ENCODE measurements around the gene LRRC14B. TPM values are rescaled to one million over a fixed set of nuclear protein-coding genes. Genes with fewer than 3 reads are reported as not detected.

Gene LRRC14B
- not detected for total RNA-seq
- not detected for polyA plus RNA-seq (2013, experiment 1 of 2)
- not detected for polyA plus RNA-seq (2013, experiment 2 of 2)
- long read RNA-seq, experiment 1, result 0 reads
- long read RNA-seq, experiment 2, result 0 reads
- long read RNA-seq, experiment 3, result 0 reads
- long read RNA-seq, experiment 4, result 0 reads

DNA sequence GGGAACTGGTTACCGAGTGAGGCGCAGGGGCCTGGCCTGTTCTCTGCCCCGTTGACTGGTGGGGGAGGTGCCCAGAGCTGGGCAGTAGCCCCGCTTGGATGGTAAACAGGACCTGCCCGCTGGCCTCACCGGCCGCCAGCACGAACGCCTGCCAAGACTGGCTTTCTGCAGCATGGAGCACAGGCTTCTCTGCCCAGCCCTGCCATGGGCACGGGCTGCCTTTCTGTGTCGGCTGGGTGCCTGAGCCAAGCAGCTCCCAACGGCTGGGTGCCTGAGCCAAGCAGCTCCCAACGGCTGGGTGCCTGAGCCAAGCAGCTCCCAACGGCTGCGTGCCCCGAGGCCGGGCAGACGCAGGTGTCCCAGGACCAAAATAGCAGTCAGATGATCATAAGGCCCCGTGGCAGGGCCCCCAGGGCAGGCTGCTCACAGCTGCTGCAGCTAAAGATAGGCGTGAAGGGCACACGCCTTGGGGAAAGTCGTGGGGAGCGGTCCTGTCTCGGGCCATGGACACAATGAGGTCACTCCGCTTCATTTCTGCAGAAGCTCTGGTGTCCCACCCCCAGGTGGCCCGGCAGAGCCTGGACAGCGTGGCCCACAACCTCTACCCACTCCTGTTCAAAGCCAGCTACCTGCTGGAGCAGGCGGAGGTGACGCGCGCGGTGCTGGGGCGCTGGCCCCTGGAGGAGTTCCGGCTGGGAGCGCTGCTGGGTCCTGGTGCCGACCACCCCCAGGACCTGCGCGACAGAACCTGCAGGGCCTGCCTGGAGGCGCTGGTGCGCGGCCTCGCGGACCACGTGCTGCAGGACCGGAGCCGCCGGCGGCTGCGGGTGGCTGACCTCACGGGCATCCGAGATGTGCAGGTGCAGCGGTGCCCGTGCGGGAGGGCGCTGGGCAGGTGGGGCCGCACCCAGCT lies at the start of gene LRRC14B:
TSS of gene LRRC14B (plus strand) at position 460 of the 913 bp plus-strand sequence. CDS start at position 504, 44 bp downstream.
- Histone ChIP-seq H3K36me3 (ENCODE audit: control insufficient read depth, insufficient read depth, low read length) (no peaks in the 10 kb centered on the region), H3K27me3 (ENCODE audit: control insufficient read depth, insufficient read depth, low read length, poor library complexity, severe bottlenecking) (no peaks in the 10 kb centered on the region), H3K27ac (ENCODE audit: low read depth, low read length) (no peak within 1 kb of the TSS), H3K9ac (ENCODE audit: extremely low read depth, low read length, poor library complexity, severe bottlenecking) (no peak within 1 kb of the TSS), H3K4me3 (ENCODE audit: low read length) (no peak within 1 kb of the TSS), H3K4me1 (ENCODE audit: control insufficient read depth, insufficient read depth, low read length) (no peaks in the 10 kb centered on the region), H3K9me3 (ENCODE audit: control insufficient read depth, low read length) (no peaks in the 10 kb centered on the region)
- no peaks in the 10 kb centered on the region for H3K9me3 Mint-ChIP-seq
- peaks cover 4% of the 10 kb centered on the region for H3K27me3 Mint-ChIP-seq (ENCODE audit: insufficient read depth)
- DNase-seq, result no peak
- no peak within 1 kb of the TSS for H3K4me3 Mint-ChIP-seq
- H3K4me1 Mint-ChIP-seq, result peaks cover 7% of the 10 kb centered on the region
- 91% methylated on average over 41 to 56 of the region's 56 CpGs for WGBS, 2 experiments (ENCODE audit: insufficient coverage in 1 of 2, insufficient read length in 1 of 2)
- H3K27ac Mint-ChIP-seq, result no peak within 1 kb of the TSS
- H3K36me3 Mint-ChIP-seq (ENCODE audit: low read depth), result no peaks in the 10 kb centered on the region
- TF ChIP-seq, protein P1, sequence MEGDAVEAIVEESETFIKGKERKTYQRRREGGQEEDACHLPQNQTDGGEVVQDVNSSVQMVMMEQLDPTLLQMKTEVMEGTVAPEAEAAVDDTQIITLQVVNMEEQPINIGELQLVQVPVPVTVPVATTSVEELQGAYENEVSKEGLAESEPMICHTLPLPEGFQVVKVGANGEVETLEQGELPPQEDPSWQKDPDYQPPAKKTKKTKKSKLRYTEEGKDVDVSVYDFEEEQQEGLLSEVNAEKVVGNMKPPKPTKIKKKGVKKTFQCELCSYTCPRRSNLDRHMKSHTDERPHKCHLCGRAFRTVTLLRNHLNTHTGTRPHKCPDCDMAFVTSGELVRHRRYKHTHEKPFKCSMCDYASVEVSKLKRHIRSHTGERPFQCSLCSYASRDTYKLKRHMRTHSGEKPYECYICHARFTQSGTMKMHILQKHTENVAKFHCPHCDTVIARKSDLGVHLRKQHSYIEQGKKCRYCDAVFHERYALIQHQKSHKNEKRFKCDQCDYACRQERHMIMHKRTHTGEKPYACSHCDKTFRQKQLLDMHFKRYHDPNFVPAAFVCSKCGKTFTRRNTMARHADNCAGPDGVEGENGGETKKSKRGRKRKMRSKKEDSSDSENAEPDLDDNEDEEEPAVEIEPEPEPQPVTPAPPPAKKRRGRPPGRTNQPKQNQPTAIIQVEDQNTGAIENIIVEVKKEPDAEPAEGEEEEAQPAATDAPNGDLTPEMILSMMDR (conservative IDR thresholded peaks at IDR 0.05), result no peak

GRCh38 chr5:141761-142160 lies 49.5 kb upstream of the LRRC14B start:
- Mint-ChIP-seq H3K27ac (no peak overlapping the region), H3K9me3 (peaks cover 5% of the 10 kb centered on the region), H3K27me3 (ENCODE audit: insufficient read depth) (no peaks in the 10 kb centered on the region), H3K4me3 (no peak overlapping the region), H3K4me1 (peaks cover 16% of the 10 kb centered on the region), H3K36me3 (ENCODE audit: low read depth) (peaks cover 39% of the 10 kb centered on the region)
- Histone ChIP-seq H3K4me1 (ENCODE audit: control insufficient read depth, insufficient read depth, low read length) (no peaks in the 10 kb centered on the region), H3K9ac (ENCODE audit: extremely low read depth, low read length, poor library complexity, severe bottlenecking) (no peak overlapping the region), H3K4me3 (ENCODE audit: low read length) (no peak overlapping the region), H3K27ac (ENCODE audit: low read depth, low read length) (peak overlapping the region; percentile 49), H3K36me3 (ENCODE audit: control insufficient read depth, insufficient read depth, low read length) (no peaks in the 10 kb centered on the region), H3K9me3 (ENCODE audit: control insufficient read depth, low read length) (no peaks in the 10 kb centered on the region), H3K27me3 (ENCODE audit: control insufficient read depth, insufficient read depth, low read length, poor library complexity, severe bottlenecking) (no peaks in the 10 kb centered on the region)
- TF ChIP-seq, protein P1 (conservative IDR thresholded peaks at IDR 0.05), result no peak
- peak; percentile 42 for DNase-seq
- WGBS, 2 experiments (ENCODE audit: insufficient coverage in 1 of 2, insufficient read length in 1 of 2), result 97 to 100% methylated on average over 7 to 12 of the region's 12 CpGs

DNA sequence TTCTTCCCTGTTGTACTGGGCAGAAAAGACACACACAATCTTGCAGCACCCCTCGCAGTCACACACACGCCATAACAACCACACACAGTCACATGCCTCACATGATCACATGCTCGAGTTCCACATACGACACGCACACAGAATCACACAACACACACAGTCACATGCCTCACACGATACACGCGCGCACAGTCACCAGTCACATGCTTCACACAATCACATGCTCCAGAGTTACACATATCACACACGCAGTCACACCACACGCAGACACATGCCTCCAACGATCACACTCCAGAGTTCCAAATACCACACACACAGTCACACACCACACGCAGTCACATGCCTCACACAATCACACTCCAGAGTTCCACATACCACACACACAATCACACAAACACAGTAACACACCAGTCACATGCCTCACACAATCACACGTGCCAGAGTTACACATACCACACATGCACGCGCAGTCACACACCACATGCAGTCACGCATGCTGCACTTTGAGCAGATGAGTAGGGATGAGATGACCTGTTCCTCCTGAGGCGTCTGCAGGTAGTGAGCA lies 49.0 kb upstream of the LRRC14B start:
- Histone ChIP-seq H3K9ac (ENCODE audit: extremely low read depth, low read length, poor library complexity, severe bottlenecking) (no peak overlapping the region), H3K4me1 (ENCODE audit: control insufficient read depth, insufficient read depth, low read length) (no peaks in the 10 kb centered on the region), H3K27me3 (ENCODE audit: control insufficient read depth, insufficient read depth, low read length, poor library complexity, severe bottlenecking) (no peaks in the 10 kb centered on the region), H3K4me3 (ENCODE audit: low read length) (no peak overlapping the region), H3K9me3 (ENCODE audit: control insufficient read depth, low read length) (peaks cover 5% of the 10 kb centered on the region), H3K36me3 (ENCODE audit: control insufficient read depth, insufficient read depth, low read length) (peaks cover 1% of the 10 kb centered on the region), H3K27ac (ENCODE audit: low read depth, low read length) (no peak overlapping the region)
- H3K27ac Mint-ChIP-seq, result peak overlapping the region; percentile 73
- H3K9me3 Mint-ChIP-seq, result peaks cover 10% of the 10 kb centered on the region
- no peak for DNase-seq
- 94 to 95% methylated on average over 14 to 18 of the region's 18 CpGs for WGBS, 2 experiments (ENCODE audit: insufficient coverage in 1 of 2, insufficient read length in 1 of 2)
- TF ChIP-seq, protein P1 (conservative IDR thresholded peaks at IDR 0.05), result no peak
- H3K36me3 Mint-ChIP-seq (ENCODE audit: low read depth), result peaks cover 44% of the 10 kb centered on the region
- peaks cover 16% of the 10 kb centered on the region for H3K4me1 Mint-ChIP-seq
- H3K4me3 Mint-ChIP-seq, result no peak overlapping the region
- H3K27me3 Mint-ChIP-seq (ENCODE audit: insufficient read depth), result no peaks in the 10 kb centered on the region
